ENCODE measurements around the gene F3.
"Not testable (repeated sequence)": the region's sequence is repeated elsewhere in the genome, so short reads cannot be mapped to it uniquely, and the experiment has no call there.

Gene F3

DNA sequence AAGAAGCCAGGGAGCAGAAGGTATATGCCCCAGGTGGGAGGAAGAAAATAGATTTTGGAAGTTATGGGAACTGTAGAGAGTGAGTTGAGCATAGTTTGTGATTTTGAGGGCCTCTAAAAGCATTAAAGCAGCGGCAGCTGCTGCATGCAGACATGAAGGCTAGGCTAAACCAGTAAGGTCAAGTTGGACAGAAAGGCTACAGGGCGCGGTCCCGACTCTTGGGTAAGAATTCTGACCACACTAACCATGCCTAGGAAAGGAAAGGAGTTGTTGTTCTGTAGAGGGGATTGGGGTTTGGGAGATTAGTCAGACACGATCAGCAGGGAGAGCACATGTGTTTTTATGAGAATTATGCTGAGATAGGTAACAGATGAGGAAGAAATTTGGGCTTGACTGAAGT is 27.2 kb upstream of the F3 start:
- not testable (repeated sequence) for H3K27me3 ChIP-seq (ENCODE audit: control insufficient read depth, insufficient read depth, low read length); H3K4me3 ChIP-seq (ENCODE audit: low read depth, low read length); H3K4me1 ChIP-seq (ENCODE audit: control insufficient read depth, insufficient read depth, low read length); H3K9ac ChIP-seq (ENCODE audit: low read depth, low read length); H3K27ac ChIP-seq (ENCODE audit: low read depth, low read length); H3K9me3 ChIP-seq (ENCODE audit: control insufficient read depth, insufficient read depth, low read length); H3K36me3 ChIP-seq (ENCODE audit: control insufficient read depth, insufficient read depth, low read length)

DNA sequence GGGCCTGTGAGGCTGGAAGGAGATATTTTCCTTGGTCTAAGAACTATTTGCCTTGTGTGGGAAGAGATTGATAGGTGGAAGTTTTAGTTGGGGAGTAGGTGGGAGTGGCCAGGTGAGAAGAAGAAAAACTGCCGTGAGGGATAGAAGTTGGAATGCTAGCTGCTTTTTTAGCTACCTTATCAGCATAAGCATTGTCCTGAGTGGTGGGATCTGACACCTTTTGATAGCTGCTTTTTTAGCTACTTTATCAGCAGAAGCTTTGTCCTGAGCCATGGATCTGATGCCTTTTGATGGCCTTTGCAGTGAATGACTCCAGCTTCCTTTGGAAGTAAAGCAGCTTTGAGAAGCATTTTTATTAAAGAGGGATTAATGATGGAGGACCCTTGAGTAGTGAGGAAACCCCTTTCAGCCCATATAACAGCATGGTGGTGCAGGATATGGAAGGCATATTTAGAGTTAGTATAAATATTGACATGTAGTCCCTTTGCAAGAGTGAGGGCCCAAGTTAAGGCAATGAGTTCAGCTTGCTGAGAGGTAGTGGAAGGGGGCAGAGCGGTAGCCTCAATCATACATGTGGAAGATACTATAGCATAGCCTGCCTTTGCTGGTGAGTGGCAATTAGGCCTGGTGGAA is 26.5 kb upstream of the F3 start:
- H3K4me1 ChIP-seq (ENCODE audit: control insufficient read depth, insufficient read depth, low read length); H3K4me3 ChIP-seq (ENCODE audit: low read depth, low read length); H3K9me3 ChIP-seq (ENCODE audit: control insufficient read depth, insufficient read depth, low read length); H3K27me3 ChIP-seq (ENCODE audit: control insufficient read depth, insufficient read depth, low read length); H3K36me3 ChIP-seq (ENCODE audit: control insufficient read depth, insufficient read depth, low read length); H3K9ac ChIP-seq (ENCODE audit: low read depth, low read length); H3K27ac ChIP-seq (ENCODE audit: low read depth, low read length): not testable (repeated sequence)

DNA sequence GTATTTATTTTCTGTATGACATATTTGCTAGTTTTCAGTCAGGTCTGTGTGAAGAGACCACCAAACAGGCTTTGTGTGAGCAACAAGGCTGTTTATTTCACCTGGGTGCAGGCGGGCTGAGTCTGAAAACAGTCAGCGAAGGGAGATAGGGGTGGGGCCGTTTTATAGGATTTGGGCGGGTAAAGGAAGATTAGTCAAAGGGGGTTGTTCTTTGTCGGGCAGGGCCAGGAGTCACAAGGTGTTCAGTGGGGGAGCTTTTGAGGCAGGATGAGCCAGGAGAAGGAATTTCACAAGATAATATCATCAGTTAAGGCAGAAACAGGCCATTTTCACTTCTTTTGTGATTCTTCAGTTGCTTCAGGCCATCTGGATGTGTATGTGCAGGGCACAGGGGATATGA is 24.9 kb upstream of the F3 start:
- H3K4me1 ChIP-seq (ENCODE audit: control insufficient read depth, insufficient read depth, low read length); H3K36me3 ChIP-seq (ENCODE audit: control insufficient read depth, insufficient read depth, low read length); H3K4me3 ChIP-seq (ENCODE audit: low read depth, low read length); H3K27me3 ChIP-seq (ENCODE audit: control insufficient read depth, insufficient read depth, low read length); H3K9me3 ChIP-seq (ENCODE audit: control insufficient read depth, insufficient read depth, low read length); H3K9ac ChIP-seq (ENCODE audit: low read depth, low read length); H3K27ac ChIP-seq (ENCODE audit: low read depth, low read length): not testable (repeated sequence)

DNA sequence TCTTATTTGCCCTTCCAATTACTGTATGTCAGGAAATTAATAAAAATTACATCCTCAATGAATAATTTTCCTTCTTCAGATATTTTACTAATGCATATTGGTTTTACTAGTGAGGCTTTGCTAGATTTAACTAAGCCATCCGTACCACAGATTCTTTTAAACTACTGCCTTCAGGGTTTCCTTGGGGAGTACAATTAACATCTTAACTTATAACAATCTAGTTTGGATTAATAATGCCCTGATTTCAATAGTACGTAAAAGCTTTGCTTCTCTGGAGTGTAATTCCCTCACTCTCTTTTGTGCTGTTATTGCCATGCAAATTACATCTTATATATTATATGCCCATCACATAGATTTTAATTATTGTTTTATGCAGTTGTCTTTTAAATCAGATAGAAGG is 24.3 kb upstream of the F3 start:
- Histone ChIP-seq H3K9me3 (ENCODE audit: control insufficient read depth, insufficient read depth, low read length) (no peaks in the 10 kb centered on the region; the same call in 1 of the 2 replicates), H3K9ac (ENCODE audit: low read depth, low read length) (no peak overlapping the region), H3K4me3 (ENCODE audit: low read depth, low read length) (no peak overlapping the region), H3K27ac (ENCODE audit: low read depth, low read length) (no peak overlapping the region), H3K36me3 (ENCODE audit: control insufficient read depth, insufficient read depth, low read length) (no peaks in the 10 kb centered on the region), H3K27me3 (ENCODE audit: control insufficient read depth, insufficient read depth, low read length) (no peaks in the 10 kb centered on the region), H3K4me1 (ENCODE audit: control insufficient read depth, insufficient read depth, low read length) (no peaks in the 10 kb centered on the region)

DNA sequence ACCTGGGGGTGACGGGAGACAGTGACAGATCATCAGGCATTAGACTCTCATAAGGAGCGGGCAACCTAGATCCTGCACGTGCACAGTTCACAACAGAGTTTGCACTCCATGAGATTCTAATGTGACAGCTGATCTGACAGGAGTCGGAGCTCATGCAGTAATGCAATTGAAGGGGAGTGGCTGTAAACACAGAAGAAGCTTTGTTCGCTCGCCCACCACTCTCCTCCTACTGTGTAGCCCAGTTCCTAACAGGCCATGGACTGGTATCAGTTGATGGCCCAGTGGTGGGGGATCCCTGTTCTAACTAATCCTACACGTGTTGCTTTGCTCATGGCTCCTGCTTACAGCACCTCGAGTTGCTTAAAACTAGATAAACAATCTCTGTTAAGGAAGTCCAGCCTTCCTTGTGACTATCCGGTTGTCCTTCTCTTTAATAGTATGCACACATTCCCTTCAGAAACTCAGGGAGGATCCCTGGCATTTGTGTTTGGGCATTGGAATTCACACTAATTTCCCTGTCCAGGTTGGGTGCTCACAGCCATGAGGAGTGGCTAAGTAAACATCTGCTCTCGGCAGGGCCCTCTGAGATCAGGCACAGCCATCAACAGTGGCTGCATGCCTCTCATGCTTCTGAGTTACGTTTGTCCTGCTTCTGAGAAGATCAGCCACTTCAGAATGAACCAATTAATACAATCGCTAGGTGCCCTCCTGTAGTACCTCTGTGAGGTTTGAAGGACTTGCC is 21.1 kb upstream of the F3 start:
- Histone ChIP-seq H3K27ac (ENCODE audit: low read depth, low read length) (no peak overlapping the region), H3K9me3 (ENCODE audit: control insufficient read depth, insufficient read depth, low read length) (no peaks in the 10 kb centered on the region), H3K4me3 (ENCODE audit: low read depth, low read length) (no peak overlapping the region), H3K4me1 (ENCODE audit: control insufficient read depth, insufficient read depth, low read length) (no peaks in the 10 kb centered on the region), H3K9ac (ENCODE audit: low read depth, low read length) (no peak overlapping the region), H3K27me3 (ENCODE audit: control insufficient read depth, insufficient read depth, low read length) (no peaks in the 10 kb centered on the region), H3K36me3 (ENCODE audit: control insufficient read depth, insufficient read depth, low read length) (no peaks in the 10 kb centered on the region)

DNA sequence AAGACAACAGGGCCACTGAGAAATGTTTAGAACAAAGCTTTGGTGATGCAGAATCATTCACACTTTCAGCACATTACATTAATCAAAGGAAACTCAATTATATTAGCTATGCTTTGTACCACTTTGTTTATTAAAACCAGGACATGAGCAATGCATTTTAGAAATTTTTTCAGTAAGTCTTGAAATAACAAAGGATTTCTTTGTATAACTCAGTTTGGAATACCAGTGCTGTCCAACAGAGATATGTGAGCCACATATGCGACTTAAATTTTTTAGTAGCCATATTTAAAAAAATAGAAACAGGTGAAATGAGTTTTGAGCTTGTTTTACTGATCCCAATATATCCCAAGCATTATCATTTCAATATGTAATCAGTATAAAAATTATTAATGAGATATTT is 18.8 kb upstream of the F3 start:
- H3K9me3 ChIP-seq (ENCODE audit: control insufficient read depth, insufficient read depth, low read length), result no peaks in the 10 kb centered on the region
- no peaks in the 10 kb centered on the region for H3K36me3 ChIP-seq (ENCODE audit: control insufficient read depth, insufficient read depth, low read length)
- no peaks in the 10 kb centered on the region for H3K4me1 ChIP-seq (ENCODE audit: control insufficient read depth, insufficient read depth, low read length)
- no peak overlapping the region for H3K9ac ChIP-seq (ENCODE audit: low read depth, low read length)
- no peak overlapping the region for H3K27ac ChIP-seq (ENCODE audit: low read depth, low read length)
- H3K27me3 ChIP-seq (ENCODE audit: control insufficient read depth, insufficient read depth, low read length), result no peaks in the 10 kb centered on the region
- no peak overlapping the region for H3K4me3 ChIP-seq (ENCODE audit: low read depth, low read length)

DNA sequence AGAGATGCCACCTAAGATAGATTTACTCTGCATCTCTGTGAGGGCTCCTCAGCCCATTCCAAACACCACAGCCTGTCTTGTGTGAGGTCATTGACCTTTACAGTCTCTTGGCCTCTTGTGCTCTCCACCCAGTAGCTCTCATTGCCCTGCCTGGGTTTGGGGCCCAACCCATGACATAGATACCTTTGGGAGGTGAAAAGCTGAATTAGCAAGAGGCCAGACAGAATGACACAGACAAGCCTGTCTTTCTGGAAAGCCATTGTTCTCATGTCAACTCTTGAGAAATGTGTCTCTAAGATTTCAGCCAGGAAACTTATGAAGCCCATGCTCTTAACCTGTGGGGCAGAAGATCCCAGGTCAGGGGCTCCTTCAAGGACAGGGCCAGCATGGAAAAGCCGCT is 18.4 kb upstream of the F3 start:
- H3K27me3 ChIP-seq (ENCODE audit: control insufficient read depth, insufficient read depth, low read length), result no peaks in the 10 kb centered on the region
- H3K36me3 ChIP-seq (ENCODE audit: control insufficient read depth, insufficient read depth, low read length), result no peaks in the 10 kb centered on the region
- H3K27ac ChIP-seq (ENCODE audit: low read depth, low read length), result no peak overlapping the region
- H3K4me3 ChIP-seq (ENCODE audit: low read depth, low read length), result no peak overlapping the region
- H3K4me1 ChIP-seq (ENCODE audit: control insufficient read depth, insufficient read depth, low read length), result peaks cover under 1% of the 10 kb centered on the region; the same call in 1 of the 2 replicates
- no peaks in the 10 kb centered on the region for H3K9me3 ChIP-seq (ENCODE audit: control insufficient read depth, insufficient read depth, low read length)
- H3K9ac ChIP-seq (ENCODE audit: low read depth, low read length), result no peak overlapping the region

DNA sequence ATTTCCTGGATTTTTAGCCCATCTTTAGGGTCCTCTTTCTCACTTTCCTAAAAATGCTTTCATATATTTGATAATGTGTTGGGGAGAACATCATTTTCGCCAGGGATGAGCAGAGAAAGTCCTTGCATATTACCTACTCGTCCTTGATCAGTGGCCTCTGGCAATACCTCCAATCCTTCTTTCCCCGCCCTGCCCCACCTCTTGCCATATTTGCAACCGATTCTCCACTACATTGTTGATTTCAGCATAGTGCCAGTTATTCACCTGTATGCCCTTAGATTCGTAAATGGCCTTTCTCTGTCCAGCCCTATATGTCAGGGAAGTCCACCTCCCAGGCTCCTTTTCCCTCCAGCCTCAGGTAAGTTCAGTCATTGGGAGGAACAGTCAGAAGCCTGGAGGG is 13.5 kb upstream of the F3 start:
- Histone ChIP-seq H3K9me3 (ENCODE audit: control insufficient read depth, insufficient read depth, low read length) (no peaks in the 10 kb centered on the region), H3K9ac (ENCODE audit: low read depth, low read length) (no peak overlapping the region), H3K36me3 (ENCODE audit: control insufficient read depth, insufficient read depth, low read length) (no peaks in the 10 kb centered on the region), H3K4me1 (ENCODE audit: control insufficient read depth, insufficient read depth, low read length) (peaks cover 42% of the 10 kb centered on the region), H3K27me3 (ENCODE audit: control insufficient read depth, insufficient read depth, low read length) (no peaks in the 10 kb centered on the region), H3K27ac (ENCODE audit: low read depth, low read length) (no peak overlapping the region), H3K4me3 (ENCODE audit: low read depth, low read length) (no peak overlapping the region)

DNA sequence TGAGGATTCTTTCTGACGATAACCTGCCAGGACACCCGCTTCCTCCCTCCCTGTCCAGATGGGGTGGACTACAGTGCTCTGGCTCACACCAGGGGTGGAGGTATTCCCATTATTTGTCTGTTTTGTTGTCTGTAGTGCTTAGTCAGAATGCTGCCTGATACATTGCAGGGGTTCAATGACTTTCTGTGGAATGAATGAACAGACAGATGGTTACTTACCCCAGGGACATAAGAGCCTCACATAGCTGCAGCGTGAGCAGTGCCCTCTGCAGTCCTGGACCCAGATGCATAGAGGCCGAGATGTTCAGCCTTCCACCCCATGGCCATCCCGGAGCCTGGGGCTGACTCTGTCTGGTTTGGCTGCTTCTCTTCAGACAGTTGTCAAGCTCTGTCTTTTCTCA is 13.0 kb upstream of the F3 start:
- no peak overlapping the region for H3K9ac ChIP-seq (ENCODE audit: low read depth, low read length)
- no peak overlapping the region for H3K27ac ChIP-seq (ENCODE audit: low read depth, low read length)
- H3K27me3 ChIP-seq (ENCODE audit: control insufficient read depth, insufficient read depth, low read length), result no peaks in the 10 kb centered on the region
- H3K4me3 ChIP-seq (ENCODE audit: low read depth, low read length), result no peak overlapping the region
- H3K4me1 ChIP-seq (ENCODE audit: control insufficient read depth, insufficient read depth, low read length), result peaks cover 42% of the 10 kb centered on the region
- no peaks in the 10 kb centered on the region for H3K36me3 ChIP-seq (ENCODE audit: control insufficient read depth, insufficient read depth, low read length)
- no peaks in the 10 kb centered on the region for H3K9me3 ChIP-seq (ENCODE audit: control insufficient read depth, insufficient read depth, low read length)

DNA sequence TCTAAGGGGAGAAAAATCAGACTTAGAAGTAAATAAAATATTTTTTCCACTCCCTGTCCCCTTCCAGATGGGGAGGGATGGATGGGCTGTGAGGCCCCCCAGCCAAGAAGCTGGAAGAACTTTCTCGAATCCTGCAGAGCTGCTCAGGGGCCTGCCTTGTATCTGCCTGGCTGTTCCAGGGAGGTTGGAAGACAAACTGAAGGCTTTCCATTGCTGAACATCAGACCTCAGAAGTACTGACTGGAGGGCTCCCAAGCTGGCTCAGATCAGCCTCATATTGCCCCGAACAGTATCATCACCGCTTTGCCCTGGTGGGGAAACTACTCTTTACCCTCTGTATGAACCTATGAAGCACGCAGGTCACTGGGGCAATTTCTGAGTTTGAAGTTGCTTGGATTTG is 12.4 kb upstream of the F3 start:
- H3K4me1 ChIP-seq (ENCODE audit: control insufficient read depth, insufficient read depth, low read length), result peaks cover 42% of the 10 kb centered on the region
- no peak overlapping the region for H3K9ac ChIP-seq (ENCODE audit: low read depth, low read length)
- no peaks in the 10 kb centered on the region for H3K27me3 ChIP-seq (ENCODE audit: control insufficient read depth, insufficient read depth, low read length)
- H3K27ac ChIP-seq (ENCODE audit: low read depth, low read length), result peak overlapping the region; percentile 63
- H3K4me3 ChIP-seq (ENCODE audit: low read depth, low read length), result no peak overlapping the region
- no peaks in the 10 kb centered on the region for H3K36me3 ChIP-seq (ENCODE audit: control insufficient read depth, insufficient read depth, low read length)
- no peaks in the 10 kb centered on the region for H3K9me3 ChIP-seq (ENCODE audit: control insufficient read depth, insufficient read depth, low read length)

DNA sequence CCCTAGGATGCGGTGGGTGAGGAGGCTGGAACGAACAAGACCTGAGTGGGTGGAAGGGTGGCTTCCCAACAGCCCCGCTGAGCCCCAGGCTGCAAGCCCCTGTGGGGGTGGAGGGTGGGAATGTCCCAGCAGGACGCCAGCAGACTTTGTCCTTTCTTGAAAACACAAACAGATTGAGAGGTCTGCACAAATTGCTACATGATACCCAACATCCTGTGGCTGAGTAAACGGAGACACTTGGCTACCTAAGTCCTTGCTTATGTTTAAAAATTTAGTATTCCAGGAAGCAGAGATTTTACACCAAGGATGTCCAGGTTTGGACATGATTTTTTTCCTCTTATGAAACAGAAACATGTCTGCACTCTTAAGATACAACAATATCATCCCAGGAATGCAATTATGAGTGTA is 11.8 kb upstream of the F3 start:
- Histone ChIP-seq H3K9ac (ENCODE audit: low read depth, low read length) (no peak overlapping the region), H3K4me1 (ENCODE audit: control insufficient read depth, insufficient read depth, low read length) (peaks cover 42% of the 10 kb centered on the region), H3K27me3 (ENCODE audit: control insufficient read depth, insufficient read depth, low read length) (no peaks in the 10 kb centered on the region), H3K9me3 (ENCODE audit: control insufficient read depth, insufficient read depth, low read length) (no peaks in the 10 kb centered on the region), H3K27ac (ENCODE audit: low read depth, low read length) (peak overlapping the region; percentile 63), H3K4me3 (ENCODE audit: low read depth, low read length) (no peak overlapping the region), H3K36me3 (ENCODE audit: control insufficient read depth, insufficient read depth, low read length) (no peaks in the 10 kb centered on the region)
